GM21737 (cell line): ENCODE results near the gene MNX1.

Source experiments
- ATAC-seq: cut with Tn5 transposase; IDR thresholded peaks from one replicate; pipeline ENCODE4 v1.9.1; 2021; ENCODE audit warnings: mild to moderate bottlenecking, moderate library complexity; ENCODE audit not compliant: unreplicated experiment

The MNX1 gene

DNA sequence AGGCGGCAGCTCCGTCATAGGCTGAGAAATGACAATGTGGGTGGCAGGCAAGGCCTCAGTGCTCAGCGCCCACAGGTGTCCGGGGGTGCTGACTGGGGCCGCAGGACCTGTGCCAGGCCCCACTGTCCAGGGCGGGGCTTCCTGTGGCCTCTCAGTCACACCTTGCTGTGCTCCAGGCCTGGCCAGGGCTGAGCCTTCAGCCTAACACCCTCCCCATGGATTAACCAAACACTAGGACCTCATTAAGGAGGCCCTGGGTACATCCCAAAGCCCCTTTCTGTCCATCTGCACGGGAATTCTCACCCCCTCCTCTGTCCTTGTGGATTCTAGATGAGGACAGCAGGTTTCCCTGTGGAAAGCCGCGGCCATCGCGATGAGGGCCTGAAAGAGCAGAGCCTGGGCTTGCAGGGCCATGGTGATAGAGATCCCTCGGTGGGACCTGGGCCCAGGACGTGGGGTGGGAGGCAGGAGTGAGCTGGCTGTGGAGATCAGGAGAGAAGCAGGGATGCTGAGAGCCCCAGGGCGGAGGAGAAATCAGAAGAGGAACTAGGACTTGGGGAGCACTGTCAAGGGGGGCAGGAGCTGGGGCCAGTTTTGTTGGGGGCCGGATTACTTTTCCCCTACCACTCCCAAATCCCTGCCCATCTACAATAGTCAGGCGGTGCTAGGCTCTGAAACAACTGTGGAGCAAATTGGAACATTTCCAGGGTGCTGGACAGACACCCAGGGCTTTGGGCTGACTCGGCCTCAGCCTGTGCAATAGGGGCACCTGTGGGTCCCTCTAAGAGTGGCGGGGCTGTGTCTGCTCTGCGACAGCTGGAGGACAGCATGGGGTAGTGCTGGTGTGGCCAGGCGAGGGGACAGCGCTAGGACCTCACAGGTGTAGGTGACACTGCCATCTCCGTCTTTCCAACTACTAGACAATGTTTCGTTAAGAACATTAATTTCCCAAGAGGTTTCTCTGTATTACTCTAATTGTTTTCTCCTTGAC lies 23.3 kb upstream of the MNX1 start:
- no peak for ATAC-seq

DNA sequence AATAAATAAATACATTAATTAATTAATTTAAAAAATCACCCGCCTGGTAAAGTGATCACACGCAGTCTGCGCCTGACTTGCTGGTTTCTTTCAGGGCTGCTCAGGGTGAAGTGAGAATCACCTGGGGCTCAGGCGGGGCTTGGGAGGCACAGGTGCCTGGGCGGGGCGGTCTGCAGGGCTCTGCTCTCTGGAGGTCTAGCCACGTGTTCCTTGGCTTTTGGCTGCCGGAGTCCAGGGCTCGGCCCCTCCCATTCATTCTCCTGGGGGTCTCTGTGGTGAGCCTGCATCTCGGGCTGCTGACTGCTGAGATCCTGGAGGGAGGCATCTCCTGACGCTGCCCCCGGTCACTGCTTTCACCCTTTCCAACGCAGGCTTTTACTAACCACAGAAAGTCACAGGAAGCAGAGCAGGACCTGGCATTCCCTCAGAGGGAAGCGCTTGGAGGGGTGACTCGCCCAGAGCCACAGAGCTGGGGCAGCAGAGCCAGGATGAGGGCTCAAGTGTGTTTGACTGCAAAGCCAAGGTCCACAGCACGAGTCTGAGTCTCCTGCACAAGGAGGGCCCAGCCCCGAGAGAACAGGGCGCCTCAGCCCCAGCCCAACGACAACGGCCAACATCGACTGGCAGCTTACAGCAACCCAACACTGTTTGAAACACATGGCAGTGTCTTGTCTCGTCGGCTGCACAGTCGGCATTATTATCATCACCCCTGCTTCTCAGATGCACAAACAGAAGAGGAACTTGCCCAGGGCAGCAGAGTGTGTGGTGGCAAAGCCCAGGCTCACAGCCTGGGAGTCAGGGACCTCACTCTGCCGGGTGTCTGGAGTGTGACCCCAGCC lies 22.4 kb upstream of the MNX1 start:
- ATAC-seq = no peak

DNA sequence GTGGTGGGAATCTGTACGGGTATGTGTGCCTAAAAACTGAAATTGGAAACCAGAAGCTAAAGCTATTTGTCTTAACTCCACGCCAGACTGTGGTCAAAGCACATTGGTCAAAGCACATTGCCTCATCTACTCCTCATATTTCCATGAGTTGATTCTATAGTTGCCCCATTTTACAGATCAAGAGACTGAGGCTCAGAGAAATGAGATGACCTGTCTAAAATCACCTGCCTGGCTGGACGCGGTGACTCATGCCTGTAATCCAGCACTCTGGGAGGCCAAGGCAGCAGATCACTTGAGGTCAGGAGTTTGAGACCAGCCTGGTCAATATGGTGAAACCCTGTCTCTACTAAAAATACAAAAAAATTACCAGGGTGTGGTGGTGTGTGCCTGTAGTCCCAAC lies 21.7 kb upstream of the MNX1 start:
- no peak for ATAC-seq

DNA sequence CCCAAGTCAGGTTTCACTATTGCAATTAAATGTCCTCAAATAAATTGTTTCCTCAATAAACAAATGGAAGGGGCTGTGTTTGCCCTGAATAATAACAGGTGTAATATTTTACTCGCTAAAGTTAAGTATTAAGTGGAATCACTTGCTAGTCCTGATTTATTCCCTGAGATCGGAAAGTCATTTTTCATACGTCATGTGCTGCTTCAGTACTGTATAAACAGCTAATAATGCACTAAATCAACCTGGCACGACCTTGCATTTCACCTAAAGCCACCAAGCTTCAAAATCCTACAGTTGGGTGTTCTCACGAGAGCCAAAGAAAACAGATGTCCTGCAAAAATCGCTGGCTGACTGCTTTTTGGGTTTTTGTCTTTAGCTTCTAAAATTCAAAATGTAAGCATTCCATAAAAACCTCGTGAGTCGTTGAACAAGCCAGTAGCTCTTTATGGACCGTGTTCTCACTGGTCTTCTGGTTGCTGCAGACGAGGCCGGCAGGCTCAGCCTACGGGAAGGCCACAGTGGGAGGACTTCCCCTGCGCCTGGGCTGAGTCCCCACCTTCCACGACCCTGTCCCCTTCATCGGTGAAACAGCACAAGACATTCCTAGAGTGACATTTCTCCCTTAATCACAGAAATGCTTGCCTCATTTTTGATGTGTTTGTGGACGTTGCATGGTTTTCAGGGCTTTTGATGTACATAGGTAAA lies 17.9 kb upstream of the MNX1 start:
- no peak for ATAC-seq

DNA sequence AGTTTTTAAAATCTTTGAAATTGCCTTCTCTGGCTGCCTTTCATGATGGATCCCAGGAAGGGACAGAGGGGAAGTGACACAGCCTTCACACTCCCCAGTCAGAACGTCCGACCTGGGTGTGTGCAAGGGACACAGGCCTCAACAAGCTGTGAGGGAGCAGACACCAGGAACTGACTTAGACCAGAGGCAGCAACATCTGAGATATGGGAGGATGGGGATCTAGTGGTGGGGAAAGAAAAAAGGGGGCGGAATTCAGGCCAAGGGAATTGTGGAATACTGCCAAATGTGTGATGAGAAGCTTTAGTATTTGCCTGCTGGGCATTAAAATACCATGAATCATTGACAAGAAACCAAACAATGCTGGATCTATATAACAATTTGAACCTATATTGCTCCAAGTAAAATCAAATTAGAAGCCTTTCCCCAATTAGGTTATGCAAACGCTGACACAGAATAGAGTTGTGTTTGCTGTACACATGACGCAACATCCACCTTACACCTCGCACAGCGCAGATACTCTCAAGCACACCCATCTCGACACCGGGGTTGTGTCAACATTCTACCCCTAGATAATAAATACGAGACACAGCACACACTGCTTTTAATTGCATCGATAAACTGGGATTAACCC lies 17.2 kb upstream of the MNX1 start:
- ATAC-seq = no peak

DNA sequence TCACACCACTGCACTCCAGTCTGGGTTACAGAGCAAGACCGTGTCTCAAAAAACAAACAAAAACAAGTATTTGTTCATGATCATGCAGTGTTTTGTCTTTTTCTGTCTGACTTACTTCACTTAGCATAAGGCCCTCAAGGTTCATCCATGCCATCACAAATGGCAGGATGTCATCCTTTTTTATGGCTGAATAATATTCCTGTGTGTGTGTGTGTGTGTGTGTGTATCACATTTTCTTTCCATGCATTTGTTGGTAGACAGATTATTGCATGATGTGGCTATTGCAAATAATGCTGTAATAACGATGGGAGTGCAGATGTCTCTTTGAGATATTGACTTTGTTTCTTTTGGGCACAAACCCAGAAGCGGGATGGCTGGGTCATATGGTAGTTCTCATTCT lies 14.3 kb upstream of the MNX1 start:
- ATAC-seq = no peak

DNA sequence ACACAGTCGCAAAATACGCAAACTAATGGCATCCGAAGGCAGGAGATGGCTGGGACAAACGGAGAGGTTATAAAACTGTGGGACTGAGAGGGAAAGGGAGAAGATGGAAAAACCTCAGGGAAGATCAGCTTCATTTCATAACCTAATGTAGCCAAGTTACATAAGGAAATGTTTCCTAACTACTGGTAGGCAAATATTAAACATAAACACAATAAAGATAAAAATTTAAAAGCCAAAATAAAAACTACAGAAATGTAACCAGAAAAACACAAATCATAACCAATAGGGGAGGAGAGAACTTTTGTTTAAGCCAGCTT lies 13.1 kb upstream of the MNX1 start:
- no peak for ATAC-seq

DNA sequence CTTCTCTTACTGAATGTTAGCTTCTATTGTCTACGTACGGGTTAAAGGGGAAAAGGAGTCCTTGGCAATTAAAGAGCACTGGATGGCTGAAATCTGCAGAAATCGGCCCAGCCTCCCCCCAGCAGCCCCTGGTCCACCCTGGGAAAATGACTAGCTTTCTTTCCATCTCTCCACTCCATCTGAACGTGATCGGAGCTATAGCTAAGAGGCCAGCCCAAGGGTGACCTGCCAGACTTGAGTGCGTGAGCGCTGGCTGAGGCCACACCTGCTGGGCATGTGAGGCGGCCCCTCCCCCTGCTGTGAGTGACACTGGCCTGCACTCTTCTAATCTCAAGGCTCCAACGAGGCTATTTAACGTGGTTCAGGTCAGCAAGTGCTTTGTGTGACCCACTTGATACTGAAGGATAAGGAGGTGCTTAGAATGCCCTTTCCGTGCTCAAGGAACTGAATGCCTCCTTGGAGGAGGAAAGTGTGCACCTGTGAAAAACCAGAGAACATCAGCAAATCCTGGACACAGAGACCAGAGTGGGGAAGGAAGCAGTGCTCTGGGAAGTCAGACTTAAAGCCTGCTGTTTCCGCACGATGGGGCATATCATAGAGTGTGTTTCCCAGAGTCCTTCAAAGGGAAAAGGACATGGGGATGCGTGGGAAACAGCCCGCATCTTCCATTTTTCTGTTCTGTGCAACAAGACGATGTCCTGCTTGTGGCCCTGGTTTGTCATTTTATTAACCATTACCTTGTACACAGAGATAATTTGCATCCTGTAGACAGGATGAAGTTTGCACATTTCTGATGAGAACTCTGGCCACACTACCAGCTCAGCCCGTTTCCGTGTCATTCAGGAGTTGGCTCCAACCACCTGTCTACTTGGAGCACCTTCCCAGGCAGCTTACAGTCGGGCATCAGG lies 12.5 kb upstream of the MNX1 start:
- ATAC-seq = no peak

DNA sequence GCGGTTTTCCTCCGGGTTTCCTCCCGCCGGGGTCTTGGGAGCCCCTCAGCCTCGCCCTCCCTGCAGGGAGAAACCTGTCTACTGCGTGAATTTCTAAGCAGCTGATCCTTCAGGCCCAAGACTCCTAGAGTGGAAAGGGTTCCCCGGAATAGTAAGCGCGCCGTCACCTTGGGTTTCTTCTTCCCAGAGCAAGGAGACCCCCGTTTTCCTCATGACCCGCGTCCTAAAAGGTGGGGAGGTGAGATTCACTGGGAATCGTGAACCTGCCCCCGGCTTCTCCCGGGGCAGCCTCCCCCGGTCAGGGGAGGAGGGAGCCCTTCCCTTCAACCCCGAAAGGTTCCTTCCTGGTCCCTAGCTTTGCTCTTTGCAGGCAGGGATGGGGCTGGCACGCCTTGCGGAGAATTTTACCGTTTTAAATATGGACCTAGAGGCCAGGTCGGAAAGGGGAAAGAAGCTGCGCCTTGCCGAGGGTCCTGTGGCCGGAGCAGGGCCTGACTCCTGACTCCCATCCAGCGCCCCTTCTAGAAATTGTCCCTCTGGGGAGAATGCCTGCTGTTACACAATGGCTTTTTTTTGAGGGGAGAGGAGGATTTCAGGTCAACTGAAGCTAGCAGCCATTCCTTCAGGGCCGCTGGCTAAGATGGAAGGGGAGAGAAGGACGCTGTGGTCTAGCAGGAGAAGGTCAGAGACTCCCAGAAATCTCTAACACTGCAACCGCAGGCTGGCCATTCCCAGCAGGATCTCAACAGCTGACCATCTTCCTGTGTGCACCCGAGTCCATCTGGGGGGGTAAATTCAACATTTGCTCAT lies 11.6 kb upstream of the MNX1 start:
- ATAC-seq = no peak

DNA sequence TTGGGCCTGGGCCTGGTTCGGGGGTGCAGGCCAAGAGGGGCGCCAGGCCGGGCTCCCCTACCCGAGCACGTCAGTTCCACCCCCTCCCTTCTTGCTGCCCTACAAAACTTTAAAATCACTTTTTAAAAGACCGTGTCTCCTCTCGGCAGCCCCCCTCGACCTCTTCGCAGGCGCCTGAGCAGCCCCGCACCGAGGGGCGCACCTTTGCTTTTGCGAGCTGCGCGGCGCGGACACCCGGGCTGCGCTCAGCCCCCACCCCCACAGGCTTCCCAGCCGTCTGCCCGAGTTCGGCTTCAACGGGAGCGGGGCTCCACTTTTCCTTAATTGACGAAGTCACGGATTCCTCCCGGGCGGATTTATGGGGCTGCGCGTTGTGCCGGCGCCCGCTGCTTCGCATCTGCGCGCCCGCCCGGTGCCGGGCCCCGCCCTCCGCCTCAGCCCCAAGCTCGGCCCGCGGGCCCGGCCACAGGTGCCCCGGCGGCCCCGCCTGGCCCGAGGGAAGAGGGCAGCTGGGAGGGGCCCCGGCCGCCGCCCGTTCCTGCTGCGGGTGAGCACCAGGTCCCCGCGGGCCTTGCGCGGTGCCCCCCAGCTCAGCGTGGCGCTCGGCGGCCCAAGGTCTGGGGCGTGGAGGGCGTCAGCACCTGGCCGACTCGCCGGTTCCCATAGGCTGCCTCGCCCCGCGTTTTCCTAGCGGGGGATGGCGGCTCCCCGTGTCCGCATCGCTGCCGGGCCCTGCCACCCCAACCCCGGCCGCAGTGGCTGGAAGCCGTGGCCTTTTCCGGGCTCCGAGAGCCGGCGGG lies 10.8 kb upstream of the MNX1 start:
- ATAC-seq = no peak

DNA sequence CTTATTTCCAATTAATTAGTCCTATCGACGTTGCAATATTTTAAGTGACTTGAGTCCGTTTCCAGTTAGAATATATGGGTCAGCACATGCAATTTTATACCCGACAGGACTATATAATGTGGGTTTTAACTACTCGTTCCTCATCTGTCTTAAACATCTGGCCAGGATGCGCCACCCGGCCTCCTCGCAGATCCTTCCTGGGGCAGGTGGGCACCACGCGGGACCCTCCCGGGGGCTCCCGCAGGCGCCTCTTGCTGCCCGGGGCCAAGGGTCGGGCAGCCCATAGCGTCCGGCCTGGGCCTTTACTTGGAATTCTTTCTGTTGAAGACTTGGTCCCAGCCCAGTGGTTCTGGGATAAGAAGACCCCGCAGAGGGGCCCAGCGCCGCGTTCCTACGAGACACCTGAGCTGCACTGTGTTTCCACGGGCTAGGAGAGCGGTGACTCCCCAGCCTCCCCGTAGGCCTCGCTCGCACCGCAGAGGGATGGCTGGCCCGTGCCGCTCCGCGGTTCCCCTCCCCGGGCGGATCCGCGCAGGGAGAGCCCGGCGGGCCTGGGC lies 10.1 kb upstream of the MNX1 start:
- no peak for ATAC-seq

DNA sequence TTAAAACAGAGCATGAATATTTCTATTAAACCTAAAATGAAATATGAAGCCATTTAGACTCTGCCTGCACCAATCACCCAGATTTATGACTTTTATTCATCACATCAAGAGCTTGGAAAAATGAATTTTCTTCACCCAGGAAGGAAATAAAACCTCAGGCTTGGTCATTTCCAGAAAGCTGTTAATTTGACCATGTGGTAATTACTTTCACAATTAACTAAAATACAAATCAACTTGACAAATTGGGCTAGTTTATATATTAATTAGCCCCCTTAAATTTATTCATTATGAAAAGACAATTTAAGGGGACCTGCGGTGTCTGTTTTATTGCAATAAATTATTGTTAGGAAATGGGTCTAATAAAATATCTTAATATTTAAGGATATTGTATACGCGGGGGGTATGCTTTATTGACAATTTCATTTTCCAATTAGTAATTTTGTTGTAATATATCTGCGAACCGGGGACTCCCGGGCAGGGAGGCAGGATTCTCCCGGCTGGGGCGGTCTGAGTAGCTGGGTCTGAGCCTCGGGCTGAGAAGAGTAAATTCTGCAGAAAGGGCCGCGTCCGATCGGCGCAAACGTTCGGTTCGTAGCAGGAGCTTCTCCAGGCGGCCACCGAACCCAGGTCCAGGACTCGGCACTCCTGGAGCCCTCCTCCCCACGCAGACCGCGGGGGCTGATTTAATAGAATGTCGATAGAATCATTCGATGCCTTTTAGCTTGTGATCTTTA lies 9.4 kb upstream of the MNX1 start:
- ATAC-seq = no peak

DNA sequence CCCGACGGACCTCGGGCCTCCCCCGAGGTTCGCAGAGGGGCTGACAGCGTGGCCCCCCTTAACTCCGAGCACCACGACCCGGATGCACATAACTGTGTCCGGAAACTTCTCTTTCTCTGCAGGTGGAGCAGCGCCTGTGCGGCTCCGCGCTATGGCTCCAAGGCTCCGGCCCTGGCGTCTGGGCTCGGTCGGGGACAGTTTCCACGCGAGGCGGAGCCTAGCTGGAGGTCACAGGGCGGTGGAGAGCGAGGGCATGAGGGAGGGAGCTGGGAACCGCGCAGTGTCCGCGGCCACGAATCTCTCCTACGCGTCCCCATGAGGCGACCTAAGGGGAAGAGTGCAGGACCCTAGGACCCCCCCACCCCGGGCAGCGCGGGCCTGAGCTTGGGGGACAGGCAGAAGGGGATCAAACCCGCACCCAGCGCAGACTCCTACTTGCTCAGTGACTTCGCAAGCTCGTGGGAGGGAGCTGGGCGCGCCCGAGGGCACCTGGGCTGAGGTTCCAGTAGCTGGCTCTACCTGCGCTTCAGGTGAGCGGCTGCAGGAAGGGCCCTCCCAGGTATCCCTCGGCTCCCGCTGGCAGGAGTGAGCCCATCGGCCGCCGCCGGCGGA lies 8.6 kb upstream of the MNX1 start:
- no peak for ATAC-seq

DNA sequence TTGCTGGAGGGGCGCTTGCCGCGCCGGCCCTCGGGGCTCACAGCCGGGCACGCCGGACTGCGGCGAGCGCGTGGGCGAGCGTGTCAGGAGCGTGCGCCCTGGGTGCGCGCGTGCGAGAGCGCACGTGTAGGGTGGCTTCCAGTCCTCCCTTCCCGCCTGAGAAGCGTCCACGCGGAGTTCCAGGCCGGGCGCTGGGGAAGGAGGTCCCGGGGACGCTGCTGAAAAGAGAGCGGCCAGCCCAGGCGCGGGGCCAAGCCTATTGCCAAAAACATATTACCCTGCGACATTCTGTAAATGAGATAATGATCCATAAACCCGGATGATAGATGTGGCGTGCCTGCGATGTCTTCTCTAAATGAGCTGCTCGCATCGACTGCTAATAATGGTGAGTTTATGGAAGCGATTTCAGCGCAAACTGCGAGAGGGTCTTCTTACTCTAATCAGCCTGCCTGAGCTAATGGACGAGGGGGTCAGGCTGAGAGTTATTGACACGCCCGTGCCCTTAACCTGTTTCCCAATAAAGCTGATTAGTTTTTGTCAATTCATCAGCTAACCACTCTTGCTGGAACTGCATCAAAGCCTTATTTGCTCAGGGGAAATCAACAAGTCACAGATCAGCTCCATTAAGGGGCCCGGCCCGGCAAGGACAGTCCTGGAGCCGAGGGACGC lies 8.0 kb upstream of the MNX1 start:
- no peak for ATAC-seq

DNA sequence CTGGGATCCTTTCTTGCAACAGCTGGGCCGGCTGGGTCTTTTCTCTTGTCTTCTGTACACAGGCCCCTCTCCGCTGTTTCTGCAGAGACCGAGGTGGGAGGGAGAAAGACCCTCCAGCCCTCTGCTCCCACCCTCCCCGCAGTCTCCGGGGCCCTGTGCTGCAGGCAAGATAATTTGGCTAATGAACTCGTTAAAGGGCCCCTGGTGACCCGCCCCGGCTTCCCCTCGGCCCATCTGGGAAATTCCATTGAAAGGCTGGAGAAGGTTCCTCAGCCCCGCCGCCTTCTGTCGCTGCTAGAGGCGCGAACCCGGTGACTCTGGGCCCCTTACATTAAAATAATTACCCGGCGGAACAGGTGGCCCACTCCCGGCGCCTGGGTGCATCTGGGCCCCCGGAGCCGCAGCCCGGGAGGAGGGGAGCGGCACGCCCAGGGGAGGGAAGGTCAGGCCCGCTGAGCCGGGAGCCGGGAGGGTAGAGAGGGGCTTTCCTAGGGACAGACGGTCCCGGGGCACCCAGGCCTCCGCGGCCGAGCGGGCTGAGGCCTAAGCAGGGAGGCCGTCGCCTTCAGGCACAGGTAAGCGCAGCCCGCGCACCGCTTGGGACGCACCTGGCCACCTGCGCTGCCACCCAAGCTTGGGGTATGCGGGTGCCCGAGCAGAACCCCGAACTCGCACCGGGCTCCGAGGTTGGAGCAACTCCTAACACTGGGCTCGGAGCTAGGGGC lies 7.3 kb upstream of the MNX1 start:
- no peak for ATAC-seq

DNA sequence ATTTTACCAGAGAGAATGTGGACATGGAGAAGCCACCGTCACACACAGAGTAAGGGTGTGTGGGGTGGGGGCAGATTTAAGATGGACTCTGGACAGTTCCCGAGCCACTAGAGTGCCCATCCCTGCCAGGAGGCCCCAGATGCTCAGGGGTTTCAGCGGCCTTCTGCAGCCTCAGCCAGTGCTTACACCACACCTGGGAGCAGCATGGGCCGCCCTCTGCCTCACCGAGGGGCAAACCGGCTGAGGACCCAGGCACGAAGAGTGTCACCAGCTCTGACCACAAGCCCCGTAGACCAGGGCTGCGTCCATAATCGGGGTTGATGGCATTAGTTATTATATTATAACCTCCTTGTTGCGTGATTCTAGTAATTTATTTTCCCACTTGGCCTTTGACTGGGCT lies 6.7 kb upstream of the MNX1 start:
- ATAC-seq = no peak
